Measurements from ENCODE around the gene SCAMP4.
"Not testable (repeated sequence)": the region's sequence is repeated elsewhere in the genome, so short reads cannot be mapped to it uniquely, and the experiment has no call there.

The SCAMP4 gene

DNA sequence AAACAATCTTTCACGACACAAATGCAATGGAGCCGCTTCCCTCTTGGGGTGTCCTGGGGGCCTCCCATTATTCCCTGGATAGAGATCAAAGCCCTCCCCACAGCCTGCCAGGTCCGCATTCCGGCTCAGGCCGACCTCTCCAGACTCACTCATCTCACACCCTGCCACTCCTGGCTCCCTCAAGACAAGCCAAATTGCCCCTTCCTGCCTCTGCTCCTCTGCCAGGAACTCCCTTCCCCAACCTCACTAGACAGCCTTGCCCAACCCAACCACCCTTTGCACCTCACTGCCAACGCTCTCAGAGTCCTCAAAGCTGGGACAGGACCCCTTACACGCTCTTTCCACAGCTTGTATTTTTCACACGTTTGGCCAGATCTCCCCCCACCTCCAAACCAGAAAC is 21.4 kb upstream of the SCAMP4 start:
- DNase-seq = peak; percentile 37

DNA sequence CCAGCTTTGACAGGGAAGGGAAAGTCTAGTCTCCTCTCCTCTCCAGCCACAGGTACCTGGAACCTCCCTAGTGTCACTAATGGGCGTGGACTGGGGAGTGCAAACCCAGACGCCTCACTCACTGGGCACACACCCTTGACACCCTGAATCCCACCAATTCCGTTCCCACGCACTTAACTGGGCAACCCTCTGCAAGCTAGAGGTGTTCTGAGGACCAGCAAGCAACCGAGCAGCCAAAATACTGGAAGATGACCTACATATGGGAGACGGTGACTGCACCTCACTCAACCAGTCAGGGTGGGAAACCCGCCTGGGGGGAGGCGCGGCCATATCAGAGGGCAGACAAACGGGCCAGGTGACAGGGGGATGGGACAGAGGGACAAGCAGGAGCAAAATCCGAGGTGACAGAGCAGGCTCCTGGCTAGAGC is 20.9 kb upstream of the SCAMP4 start:
- peak; percentile 40 for DNase-seq

DNA sequence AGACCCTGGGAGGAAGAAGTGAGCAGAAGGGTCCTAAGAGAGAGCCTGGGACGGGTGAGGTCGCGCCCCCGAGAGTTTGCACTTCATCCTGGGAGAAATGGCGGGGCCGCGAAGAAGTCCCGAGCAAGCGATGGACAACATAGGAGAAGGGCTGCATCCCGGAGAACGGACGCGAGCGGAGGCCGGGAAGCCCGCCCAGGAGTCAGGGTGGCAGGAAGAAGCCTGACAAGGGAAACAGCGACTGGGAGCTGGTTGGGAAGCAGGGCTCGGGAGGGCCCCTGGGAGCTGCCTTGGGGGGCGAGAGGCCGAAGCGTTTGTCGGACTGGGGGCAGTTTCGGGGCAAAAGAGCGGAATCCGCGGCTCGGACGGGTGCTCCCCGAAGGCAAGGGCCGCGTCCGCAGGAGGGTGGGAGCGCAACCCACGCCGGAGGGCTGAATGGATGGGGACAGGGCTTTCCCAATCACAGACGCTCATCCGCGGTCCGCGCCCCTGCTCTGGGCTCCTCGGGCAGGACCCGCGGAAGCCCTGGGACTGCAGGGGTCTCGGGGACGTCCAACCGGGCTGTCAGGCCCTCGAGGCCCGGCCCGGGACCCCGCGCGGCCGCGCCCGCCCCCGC is 20.4 kb upstream of the SCAMP4 start:
- DNase-seq = no peak

DNA sequence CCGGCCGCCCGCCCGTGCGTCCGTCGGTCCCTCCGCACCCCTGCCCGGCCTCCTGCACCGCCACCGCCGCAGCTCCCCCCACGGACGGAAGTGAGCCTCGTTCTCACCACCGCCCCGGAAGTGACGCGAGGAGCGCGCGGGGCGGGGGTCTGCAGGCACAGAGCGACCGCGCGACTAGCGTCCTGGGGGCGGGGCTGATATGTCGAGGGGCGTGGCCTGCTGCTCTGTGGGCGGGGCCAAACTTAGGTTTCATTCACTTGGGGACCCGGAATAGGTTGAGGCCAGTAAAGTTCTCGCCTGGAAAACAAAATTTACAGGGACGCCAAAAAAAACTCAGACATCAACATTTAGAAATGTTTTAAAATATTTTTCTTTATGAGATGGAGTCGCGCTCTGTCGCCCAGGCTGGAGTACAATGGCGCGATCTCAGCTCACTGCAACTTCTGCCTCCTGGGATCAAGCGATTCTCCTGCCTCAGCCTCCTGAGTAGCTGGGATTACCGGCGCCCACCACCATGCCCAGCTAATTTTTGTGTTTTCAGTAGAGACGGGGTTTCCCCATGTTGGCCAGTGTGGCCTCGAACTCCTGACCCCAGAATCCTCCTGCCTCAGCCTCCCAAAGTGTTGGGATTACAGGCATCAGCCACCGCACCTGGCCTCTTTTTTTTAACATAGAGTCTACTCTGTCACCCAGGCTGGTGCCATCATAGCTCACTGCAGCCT is 19.6 kb upstream of the SCAMP4 start, which contains the start of gene ABHD17A:
Gene ABHD17A, minus strand, starts transcription at position 99 of the 722 bp plus-strand sequence. CDS start 3,930 bp downstream, outside the sequence.
- DNase-seq = peak; percentile 95

DNA sequence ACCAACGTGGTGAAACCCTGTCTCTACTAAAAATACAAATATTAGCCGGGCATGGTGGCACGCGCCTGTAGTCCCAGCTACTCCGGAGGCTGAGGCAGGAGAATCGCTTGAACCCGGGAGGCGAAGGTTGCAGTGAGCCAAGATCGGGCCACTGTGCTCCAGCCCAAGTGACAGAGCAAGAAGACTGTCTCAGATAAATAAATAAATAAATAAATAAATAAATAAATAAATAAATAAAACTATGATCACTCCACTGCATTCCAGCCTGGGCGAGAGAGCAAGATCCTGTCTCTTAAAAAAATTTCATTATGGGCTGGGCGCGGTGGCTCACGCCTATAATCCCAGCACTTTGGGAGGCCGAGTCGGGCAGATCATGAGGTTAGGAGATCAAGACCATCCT is 18.8 kb upstream of the SCAMP4 start:
- not testable (repeated sequence) for DNase-seq

DNA sequence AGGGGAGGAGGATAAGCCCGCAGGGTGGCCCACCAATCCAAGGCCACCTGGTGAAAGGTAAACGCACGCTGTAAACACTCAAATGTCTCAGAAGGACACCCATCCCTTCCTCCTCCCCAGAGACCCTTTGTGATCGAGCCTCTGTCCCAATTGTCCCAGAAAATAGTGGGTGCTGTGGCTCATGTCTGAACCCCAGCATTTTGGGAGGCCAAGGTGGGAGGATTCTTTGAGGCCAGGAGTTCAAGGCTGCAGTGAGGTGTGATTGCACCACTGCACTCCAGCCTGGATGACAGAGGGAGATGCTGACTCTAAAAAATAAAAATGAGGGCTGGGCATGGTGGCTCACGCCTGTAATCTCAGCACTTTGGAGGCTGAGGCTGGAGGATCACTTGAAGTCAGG is 16.8 kb upstream of the SCAMP4 start:
- DNase-seq = no peak

DNA sequence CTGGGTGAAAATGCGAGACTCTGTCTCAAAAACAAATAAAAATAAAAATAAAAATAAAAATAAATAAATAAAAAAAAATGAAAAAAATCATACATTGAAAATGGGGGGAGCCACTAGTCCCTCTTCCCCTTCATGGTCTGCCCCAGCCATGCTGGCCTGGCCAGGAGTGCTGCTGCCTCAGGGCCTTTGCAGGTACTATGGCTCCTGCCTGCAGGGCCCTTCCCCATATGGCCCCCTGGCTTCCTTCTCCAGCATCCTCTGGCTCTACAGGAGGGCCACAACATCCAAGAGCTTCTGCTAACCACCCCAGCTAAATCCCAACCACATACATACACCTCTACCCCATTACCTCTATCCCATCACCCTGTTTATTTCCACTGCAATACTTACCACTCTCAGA is 15.3 kb upstream of the SCAMP4 start:
- no peak for DNase-seq

DNA sequence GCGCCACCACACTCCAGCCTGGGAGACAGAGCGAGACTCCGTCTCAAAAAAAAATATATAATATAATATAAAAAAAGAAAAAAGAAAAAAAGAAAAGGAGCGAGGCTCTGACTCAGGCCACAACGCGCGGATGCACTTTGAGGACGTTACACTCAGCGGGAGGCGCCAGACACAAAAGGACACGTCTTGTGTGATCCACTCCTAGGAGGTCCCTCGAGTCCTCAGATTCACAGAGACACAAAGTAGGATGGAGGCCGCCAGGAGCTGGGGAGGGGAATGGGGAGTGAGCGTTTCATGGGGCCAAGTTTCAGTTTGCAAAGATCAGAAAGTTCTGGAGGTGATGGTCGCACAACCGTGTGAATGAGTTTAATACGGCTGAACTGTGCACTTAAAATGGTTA is 11.4 kb upstream of the SCAMP4 start:
- no peak for DNase-seq

DNA sequence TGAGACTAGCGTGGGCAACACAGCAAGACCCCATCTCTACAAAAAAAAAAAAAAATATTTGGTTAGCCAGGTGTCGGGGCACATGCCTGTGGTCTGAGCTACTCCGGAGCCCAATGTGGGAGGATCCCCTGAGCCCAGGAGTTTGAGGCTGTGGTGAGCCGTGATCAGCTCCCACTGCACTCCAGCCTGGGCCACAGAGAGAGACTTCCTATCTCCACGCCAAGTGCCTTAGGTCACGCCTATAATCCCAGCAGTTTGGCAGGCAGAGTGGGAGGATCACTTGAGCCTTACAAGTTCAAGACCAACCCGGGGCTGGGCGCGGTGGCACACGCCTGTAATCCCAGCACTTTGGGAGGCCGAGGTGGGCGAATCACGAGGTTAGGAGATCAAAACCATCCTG is 8.7 kb upstream of the SCAMP4 start:
- no peak for DNase-seq

DNA sequence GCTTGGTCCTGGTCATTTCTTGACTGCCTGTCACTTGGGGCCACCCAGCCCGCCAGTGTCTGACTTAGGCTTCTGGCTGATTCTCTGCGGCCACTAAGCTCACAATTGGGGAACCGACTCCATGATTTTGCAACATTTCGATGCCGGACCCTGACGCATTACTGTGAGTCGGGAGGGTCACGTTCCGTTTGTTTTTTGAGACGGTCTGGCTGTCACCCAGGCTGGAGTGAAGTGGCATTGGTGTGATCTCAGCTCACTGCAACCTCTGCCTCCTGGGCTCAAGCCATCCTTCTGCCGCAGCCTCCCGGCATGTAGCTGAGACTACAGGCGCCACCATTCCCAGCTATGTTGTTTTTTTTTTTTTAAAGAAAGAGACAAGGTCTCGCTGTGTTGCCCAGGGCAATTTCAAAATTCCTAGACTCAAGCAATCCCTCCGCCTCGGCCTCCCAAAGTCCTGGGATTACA is 3.2 kb upstream of the SCAMP4 start:
- DNase-seq = no peak

DNA sequence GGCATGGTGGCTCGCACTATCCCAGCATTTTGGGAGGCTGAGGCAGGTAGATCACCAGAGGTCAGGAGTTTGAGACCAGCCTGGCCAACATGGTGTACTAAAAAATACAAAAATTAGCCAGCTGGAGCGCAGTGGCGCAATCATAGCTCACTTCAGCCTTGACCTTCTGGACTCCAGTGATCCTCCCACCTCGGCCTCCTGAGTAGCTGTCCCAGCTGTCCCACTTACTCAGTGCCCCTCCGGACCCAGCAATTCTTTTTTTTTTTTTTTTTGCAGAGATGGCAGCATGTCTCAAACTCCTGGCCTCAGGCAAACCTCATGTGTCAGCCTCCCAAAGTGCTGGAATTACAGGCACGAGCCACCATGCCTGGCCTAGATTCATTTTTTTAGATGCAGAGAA is 2.3 kb upstream of the SCAMP4 start:
- no peak for DNase-seq

DNA sequence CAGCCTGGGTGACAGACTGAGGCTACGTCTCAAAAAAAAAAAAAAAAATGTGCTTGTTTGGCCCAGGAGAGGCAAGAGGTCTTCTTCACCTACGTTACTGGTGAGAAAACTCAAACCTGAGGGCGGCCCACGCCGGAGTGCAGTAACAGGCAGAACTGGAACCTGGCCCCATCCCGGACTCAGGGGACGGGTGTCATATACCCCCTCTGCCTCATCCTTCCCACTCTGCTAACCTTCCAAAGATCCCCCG is 414 bp upstream of the SCAMP4 start:
- DNase-seq = no peak

DNA sequence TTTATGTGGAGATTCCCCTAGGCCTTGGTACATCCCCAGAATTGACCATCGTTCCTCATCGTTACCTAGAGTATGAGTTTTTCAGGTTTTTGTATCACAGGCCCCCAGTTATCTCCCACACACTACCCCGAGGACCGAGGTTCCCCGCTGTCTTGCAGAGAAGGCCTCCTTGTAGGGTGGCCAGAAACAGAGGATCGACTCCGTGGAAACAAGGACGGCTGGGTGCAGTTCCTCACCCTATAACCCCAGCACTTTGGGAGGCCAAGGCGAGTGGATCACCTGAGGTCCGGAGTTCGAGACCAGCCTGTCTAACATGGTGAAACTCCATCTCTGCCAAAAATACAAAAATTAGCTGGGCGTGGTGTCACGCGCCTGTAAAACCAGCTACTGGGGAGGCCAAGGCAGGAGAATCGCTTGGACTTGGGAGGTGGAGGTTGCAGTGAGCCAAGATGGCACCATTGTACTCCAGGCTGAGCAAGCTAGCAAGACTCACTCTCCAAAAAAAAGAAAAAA is 720 bp downstream of the SCAMP4 start:
- no peak for DNase-seq

DNA sequence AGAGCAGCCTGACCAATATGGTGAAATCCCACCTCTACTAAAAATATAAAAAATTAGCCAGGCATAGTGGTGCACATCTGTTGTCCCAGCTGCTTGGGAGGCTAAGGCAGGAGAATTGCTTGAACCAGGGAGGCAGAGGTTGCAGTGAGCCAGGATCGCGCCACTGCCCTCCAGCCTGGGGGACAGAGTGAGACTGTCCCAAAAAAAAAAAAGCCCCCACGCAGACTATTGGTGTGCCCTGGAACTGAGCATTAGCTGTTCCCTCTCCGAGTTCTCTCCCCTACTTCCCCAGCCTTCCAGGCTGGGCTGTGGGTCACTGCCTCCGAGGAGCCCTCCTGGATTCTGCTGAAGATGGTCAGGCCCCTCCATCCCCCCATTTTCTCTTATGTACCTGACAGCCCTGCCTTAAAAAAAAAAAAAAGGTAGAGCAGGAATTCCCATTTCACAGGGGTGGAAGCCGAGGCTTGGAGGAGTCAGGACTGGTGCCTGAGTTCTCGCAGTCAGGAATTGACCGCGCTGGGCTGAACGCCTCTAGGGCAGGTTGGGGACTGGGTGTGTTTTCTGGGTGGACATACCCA is 1.9 kb downstream of the SCAMP4 start:
- no peak for DNase-seq

DNA sequence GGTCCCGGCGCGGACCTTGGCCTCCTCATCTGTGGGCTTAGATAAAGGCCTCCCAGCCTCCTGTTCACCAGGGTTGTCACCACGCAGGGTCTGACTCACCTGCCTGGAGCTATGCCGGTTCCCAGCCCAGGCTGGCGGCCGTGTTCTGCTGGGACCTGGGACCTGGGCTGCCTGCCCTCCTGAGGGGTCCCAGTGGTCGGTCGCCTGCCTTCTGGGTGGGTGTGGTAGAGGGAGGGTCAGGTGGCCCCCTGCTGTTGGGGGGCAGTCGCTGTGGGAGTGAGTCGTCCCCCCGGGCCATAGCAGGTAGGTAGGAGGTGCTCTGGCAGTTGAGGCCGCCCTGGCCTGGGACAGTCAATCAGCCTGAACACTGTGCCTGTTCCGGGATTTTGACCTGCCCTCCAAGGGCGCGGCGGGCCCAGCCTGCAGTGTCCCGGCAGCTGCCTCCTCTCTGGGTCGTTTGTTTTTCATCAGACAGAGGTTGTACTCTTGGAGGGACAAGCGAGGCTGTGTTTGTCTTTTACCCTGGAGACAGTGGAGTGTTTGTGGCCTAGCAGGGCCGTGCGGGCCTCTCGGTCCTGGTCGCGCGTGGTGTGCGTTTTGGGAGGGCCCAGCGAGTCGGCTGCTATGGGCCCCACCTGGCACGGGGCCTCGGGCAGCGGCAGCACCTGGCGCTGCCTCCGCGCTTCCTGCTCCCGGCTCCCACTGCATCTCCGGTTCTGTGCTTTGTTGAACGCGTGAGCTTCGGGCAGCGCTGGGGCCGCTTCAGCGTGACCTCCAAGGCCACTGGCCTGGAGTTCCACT is 2.6 kb downstream of the SCAMP4 start:
- no peak for DNase-seq

DNA sequence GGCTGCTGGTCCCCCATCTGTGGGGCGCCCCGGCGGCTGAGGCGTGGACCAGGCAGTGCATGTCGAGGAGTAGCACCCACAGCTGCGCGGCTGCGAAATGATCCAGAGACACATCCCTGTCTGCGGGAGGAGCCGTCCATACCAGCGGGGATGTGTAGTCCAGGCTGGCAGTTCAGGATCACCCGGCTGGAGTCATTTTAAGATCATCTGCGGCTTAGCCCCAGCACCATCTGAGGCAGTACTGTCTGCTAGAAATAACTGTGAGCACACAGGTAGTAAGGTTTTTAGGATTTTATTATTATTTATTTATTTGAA is 3.1 kb downstream of the SCAMP4 start:
- no peak for DNase-seq

DNA sequence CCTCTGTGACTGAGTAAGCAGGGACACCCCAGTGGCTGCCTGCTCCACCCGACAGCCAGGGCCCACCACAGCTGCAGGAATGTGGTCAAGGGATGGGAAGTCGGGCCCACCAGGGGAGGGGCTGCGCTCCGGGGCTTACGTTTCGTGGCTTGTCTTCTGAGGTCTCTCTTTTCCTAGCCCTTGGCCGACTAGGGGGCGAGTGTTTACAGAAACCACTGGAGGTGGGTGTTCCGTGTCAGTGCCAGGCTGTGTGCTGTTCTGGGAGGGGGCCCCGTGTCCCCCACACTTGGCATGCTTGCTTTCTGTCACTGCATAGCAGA is 4.5 kb downstream of the SCAMP4 start:
- no peak for DNase-seq

DNA sequence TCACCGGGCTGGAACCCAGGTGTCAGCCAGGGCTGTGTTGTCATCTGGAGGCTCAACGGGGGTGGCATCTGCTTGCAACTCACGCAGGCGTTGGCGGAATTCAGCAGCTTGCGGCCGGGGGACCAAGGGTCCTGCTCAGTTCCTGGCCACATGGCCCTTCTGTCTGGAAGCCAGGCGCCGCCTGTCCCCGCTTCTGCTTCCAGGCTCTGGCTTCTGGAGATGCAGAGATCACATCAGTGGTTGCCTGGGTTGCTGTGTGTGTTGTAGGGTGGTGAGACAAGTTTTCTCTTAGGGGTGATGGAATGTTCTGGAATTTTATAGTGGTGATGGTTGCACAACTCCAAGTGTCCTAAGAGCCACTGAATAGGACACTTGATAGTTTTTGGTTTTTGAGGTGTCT is 5.0 kb downstream of the SCAMP4 start:
- DNase-seq = no peak

DNA sequence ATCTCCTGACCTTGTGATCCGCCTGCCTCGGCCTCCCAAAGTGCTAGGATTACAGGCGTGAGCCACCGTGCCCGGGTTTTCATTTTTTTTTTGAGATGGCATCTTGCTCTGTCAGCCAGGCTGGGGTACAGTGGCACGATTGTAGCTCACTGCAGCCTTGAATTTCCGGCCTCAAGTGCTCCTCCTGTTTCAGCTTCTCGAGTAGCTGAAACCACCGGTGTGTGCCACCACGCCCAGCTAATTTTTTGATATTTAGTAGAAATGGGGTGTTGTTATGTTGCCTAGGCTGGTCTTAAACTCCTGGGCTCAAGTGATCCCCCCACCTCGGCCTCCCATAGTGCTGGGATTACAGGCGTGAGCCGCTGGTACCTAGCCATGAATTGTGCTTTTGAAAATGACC is 5.9 kb downstream of the SCAMP4 start:
- no peak for DNase-seq

DNA sequence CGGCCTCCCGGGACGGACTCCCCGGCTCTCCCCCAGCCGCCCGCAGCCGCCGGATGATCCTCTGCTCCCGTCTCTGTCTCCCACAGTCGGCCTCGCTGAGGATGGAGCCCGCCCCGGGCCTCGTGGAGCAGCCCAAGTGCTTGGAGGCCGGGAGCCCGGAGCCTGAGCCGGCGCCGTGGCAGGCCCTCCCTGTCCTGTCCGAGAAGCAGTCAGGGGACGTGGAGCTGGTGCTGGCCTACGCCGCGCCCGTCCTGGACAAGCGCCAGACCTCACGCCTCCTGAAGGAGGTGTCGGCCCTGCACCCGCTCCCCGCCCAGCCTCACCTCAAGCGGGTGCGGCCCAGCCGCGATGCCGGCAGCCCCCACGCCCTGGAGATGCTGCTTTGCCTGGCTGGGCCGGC is 6.8 kb downstream of the SCAMP4 start:
- DNase-seq = no peak

DNA sequence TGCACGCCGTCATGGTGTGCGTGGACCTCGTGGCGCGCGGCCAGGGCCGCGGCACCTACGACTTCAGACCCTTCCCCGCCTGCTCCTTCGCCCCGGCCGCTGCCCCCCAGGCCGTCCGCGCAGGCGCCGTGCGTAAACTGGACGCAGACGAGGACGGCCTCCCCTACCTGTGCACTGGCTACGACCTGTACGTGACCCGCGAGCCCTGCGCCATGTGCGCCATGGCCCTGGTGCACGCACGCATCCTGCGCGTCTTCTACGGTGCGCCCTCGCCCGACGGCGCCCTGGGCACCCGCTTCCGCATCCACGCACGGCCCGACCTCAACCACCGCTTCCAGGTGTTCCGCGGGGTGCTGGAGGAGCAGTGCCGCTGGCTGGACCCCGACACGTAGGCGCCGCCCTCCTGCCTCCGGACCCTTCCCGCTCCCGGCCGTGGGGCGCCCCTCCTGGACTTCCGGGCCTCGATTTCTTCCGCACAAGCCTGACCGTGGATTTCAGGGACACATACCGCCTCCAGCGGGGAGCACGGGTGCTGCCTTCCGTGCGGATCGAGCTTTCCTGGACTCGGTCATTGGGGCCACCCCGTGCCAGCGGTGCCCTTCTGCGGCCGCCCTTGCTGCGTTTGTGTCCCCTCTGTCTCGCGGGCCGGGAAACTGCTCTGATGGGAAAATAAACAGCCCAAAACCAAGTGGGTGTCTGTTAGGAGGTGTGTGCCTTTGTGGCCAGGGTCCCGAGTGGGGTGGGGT is 7.7 kb downstream of the SCAMP4 start:
- no peak for DNase-seq

DNA sequence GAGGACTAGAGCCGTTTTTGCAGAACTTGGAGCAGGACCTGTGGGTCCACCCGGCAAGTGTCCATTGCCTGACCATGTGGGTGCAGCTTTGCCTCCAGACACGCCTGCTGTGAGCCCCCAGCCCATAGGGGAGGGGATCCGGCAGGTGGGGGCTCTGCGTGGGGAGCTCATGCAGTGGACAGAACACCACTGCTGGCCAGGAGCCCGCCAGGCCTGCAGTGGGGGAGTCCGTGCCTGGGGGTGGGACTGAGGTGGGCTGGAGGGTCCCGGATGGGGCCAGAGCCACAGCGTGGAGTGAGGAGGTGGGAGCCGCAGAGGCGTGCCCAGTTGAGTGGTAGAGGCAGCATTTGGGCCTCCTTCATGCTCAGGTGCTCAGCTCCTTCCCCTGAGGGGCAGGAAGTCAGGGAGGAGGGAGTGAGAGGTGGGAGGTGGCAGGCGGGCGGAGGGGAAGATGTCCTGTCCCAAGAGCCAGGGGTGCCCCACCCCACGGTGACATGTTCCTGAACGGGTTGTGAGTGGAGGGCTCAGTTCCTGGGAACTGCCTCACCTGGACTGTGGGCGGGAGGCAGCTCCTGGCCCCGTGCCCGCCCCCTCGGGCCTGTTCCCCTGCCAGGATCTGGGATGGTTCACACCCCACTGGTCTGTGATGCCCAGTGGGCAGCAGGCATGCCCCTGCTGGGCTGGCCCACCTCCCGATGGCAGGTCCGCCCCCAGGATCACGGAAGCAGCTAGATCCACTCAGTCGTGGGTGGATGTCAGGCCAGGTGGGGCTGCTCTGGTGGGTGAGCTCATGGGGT is 8.8 kb downstream of the SCAMP4 start:
- no peak for DNase-seq
